HG02885 (cell line): ENCODE data around the gene CNNM1.

ENCODE experiments used
- ATAC-seq: cut with Tn5 transposase; IDR thresholded peaks from one replicate; pipeline ENCODE4 v1.9.1; 2021; ENCODE audit warnings: mild to moderate bottlenecking; ENCODE audit not compliant: unreplicated experiment, poor library complexity

Gene CNNM1

DNA sequence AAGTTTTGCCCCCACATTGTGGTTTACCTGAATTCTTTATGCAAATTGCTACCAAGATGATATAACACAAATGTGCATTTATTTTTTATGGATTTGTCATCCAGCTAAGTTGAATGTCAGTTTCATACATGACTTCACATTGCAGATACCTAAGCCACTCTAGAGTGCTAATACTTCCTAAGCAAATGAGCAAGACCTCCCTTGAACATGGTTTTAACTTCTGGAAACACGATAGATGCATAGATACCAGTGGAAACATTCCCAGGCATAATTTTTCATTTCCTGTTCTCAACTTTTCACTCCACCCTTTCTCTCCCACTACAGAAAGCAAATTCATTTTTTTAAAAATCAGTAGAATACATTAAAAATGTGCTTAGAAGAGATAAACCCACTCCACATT is 81.0 kb downstream of the CNNM1 start:
- ATAC-seq, result no peak

DNA sequence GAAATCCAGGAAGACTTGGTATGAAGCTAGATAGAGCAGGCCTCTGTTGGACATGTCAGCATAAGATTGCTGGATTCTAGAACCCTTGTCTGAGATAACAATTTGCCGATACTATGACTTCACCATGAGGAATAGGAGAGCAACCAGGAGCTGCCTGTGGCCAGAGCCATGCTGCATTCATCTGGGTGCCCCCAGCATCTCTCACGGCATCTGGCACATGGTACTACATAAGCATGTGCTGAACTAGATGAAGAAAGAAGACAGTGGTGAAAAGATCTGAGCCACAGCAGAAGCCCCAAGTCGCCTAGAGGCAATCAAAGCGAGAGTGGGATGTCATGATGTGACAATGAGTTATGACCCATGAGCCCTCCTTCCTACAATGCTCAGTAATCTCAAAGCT is 81.7 kb downstream of the CNNM1 start:
- no peak for ATAC-seq

DNA sequence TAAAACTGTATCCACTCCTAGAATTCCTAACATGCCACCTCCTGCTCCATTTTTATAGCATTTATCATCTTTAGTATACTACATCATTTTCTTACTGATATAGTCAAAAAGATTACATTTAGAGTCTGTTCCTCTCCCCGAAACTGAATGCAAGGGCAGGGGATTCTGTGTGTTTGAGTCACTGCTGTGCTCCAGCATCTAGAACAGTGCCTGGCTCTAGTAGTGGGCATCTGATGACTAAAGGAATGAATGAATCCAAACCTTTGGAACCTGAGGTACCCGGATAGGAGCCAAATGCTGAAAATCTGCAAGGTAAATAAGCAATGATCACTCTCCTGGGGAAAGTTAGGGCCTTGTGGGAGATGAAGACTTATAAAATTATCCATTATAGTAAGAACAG is 82.4 kb downstream of the CNNM1 start:
- ATAC-seq, result no peak

- no peak for ATAC-seq
Observed at GRCh38 chr10:99412099-99412498, 82.9 kb downstream of the CNNM1 start.

DNA sequence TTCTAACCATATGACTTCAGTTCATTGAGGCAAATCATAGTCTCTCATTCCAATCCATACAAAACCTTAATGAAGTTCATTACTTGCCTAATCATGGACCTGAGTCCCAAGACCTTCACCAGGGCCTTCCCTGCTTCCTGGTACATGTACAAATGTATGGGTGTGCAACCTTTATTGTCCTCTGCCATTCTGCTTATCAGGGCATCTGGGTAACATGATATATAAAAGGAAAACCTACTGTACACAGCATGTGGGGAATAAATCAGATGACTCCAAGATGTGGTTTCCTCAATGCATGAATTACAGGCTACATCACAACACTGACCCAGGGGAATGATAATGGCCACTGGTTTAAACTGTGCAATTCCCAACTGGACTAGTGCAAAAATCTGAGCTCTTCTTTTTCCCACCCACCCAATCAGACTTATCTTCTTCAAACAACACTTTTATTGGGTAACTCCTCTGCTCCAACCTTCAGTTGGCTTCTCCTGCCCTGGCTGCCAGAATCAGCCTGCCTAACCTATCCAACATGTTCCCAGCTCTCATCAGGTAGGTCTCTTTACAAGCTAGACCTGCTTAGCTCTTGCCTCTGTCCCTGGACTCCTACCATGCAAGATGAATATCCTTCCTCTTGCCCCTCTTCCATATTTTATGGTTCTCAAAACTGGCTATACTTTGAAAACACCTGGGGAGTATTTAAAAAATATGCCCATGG is 89.9 kb downstream of the CNNM1 start:
- ATAC-seq, result no peak

GRCh38 chr10:99419688-99420087 is 90.5 kb downstream of the CNNM1 start:
- ATAC-seq, result no peak

GRCh38 chr10:99421233-99421739 is 92.1 kb downstream of the CNNM1 start:
- ATAC-seq, result no peak

- ATAC-seq, result no peak
Observed at GRCh38 chr10:99422529-99423096, 93.5 kb downstream of the CNNM1 start.

GRCh38 chr10:99424656-99425055 is 95.5 kb downstream of the CNNM1 start:
- no peak for ATAC-seq

- no peak for ATAC-seq
Observed at GRCh38 chr10:99425204-99425603, 96.0 kb downstream of the CNNM1 start.

- no peak for ATAC-seq
Observed at GRCh38 chr10:99426689-99427088, 97.5 kb downstream of the CNNM1 start.

GRCh38 chr10:99427566-99428190 is 98.5 kb downstream of the CNNM1 start:
- ATAC-seq, result no peak

DNA sequence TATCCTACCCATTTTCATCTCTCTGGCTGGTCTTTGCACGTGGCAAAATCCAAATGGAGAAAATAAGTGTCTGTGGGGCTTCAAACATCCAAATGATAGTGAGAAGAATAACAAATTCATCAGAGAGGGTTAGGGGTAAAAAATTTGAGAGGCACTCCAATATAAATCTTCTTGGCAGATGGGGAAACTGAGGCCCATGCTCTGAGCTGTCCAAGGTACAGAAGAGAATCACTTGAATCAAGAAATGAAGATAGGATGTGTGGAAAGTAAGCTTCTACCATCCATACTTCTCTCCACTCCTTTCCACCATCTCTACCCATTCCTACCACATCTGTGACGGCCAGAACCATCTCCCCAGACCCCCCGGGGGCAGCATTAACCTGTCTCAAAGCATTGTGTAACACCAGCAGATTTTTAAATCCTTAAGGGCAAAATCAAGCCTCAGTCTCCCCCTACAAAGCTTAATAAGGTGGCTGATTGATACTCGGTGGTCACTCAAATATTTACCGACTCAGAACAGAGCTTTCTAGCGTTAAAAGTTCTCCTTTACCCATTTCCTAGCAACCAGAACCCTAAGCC is 100.5 kb downstream of the CNNM1 start:
- ATAC-seq, result no peak

- peak; percentile 16 for ATAC-seq
Observed at GRCh38 chr10:99430116-99430450, 100.9 kb downstream of the CNNM1 start.

DNA sequence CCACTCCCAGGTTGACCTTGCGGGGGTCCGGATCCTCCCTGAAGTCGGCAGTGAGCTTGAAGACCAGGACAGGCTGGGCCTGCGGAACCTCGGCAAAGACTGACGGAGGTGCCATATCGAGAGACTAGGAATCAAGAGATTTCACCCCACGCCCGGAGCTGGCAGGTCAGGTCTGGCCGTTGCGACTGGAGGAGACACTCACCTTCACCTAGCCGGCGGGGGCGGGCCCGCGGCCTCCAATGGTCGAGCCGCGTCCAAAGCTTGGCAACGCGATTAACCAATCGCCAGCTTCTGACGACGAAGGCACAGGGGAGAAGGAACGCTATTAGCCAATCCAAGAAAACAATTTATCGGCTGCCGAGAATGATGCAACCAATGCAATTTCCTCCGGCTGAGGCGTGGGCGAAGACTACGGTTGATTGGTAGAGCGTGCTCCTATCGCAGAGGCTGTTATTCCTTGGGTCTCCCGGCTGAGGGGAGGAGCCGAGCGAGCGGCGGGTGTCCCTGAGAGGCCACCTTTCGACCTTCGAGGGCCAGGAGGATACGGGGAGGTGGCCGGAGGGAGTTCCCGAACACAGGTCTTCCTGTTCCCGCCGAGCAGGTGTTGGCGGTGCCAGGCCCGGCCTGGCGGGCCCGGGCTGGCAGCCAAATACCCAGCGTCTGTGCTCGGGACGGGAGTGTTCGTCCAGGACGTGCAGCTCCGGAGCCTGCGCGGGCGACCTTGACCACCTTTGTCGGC is 101.5 kb downstream of the CNNM1 start, which contains the start of gene GOT1:
GOT1 (minus strand) TSS at position 174 of the 739 bp plus-strand sequence; CDS start at position 115, 59 bp downstream.
- ATAC-seq, result peak; percentile 97

DNA sequence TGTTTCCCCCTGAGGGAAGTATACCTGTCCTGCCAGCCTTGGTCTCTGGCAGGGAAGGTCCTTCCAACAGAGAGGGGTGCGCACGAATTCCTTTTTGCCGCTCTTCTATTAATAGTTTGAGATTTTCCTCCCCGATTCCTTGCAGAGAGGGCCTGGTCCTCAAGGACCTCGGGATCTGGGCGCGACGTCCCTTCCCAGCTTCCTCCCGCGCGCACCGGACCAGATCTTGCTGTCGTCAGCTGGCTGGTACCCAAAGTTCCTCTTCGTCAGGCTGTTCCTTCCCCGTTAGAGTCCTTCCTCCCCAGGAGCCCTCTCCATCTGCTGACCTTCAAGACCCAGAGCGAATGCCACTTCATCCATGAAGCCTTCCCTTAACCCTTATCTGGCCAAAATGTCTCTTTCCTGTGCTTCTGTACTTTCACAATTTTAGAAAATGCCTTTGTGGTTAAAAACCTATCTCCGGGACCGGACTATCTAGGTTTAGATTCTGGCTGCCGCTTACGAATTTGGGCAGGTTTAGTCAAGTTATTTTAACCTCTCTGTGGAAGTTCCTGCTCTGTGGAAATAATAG is 102.1 kb downstream of the CNNM1 start:
- ATAC-seq, result no peak

GRCh38 chr10:99432047-99432446 is 102.9 kb downstream of the CNNM1 start:
- ATAC-seq, result no peak

DNA sequence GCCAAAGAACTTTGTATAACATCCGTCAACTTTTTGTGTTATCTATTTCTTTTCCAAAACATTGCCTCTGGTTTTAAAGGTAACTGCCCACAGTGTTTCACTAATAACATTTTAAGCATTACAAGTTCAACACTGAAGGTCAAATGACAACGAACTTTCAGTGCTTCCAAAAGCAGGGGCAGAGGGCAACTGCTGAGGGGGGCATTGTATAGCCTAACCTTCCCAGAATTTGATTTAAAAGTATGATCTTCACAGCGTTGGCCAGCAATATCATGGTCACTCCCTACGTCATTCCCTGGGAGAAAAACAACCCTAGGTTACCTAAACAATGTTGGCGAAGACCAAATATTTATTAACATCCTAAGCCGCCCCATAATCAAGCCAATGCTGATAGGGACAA is 103.7 kb downstream of the CNNM1 start:
- ATAC-seq, result no peak

DNA sequence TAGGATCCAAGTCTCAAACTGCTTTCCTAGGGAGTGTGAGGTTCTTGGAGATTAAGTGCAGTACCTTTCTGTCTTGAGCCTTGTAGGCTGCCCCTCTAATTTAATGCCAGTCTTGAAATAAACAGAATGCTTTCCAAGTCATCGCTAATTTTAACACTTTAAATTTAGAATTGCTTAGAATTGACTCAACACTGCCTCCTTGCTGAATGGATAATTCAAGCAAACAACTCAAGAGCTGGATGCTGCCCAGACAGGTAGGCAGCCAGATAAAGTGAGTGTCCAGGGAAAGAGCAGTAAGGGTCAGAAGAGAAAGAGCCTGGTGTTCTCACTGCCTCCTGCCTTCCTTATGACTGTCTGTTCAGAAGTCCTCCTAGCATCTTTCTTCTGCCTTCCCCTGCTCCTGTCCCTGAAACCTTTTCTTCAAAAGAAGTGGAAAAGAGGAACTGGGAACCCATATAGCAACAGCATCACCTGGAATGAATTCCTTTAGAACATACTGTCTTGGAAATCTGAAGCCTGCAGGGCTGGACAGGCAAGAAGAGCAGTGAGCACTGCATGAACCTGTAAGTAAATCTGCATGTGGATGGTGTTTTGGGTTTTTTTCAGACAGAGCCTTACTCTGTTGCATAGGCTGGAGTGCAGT is 104.3 kb downstream of the CNNM1 start:
- no peak for ATAC-seq
